IPS-18c (cell line): ENCODE data around the gene TIRAP.
A peak's percentile ranks its signal among the peaks of the same experiment; 100 is the strongest.
"Not testable (repeated sequence)": the region's sequence is repeated elsewhere in the genome, so short reads cannot be mapped to it uniquely, and the experiment has no call there.

Experiments
- H3K4me3 ChIP-seq: 2 replicates; pipeline ENCODE4 v1.7.0; 2013; ENCODE audit warnings: low read depth, mild to moderate bottlenecking, low read length, moderate library complexity; ENCODE audit not compliant: insufficient read depth
- H3K9me3 ChIP-seq: one replicate; pipeline ENCODE4 v1.6.1; 2013; ENCODE audit warnings: mild to moderate bottlenecking, low read length, moderate library complexity; ENCODE audit not compliant: control insufficient read depth, insufficient read depth

The TIRAP gene

GRCh38 chr11:126279191-126279590 is 3.7 kb upstream of the TIRAP start:
- no peaks in the 10 kb centered on the region for H3K9me3 ChIP-seq
- H3K4me3 ChIP-seq = no peak overlapping the region

DNA sequence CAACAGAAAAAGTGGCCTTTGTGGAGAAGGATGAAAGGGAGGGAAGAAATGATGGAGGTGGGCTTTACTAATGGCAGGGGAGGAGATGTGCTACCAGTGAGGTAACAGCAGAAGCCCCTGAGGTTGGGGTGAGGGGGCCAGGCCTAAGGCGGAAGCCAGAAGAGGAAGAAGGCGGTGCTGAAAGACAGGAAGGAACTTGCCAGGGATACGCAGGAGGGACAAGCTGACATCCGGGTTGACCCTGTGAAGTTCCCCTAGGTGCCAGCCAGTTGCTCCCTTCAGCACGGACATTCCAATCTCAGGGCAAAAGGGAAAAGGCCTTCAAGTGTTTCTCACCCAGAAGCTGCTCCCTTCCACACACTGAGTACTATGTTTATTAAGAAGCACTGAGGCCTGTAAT is 2.3 kb upstream of the TIRAP start:
- no peaks in the 10 kb centered on the region for H3K9me3 ChIP-seq
- no peak overlapping the region for H3K4me3 ChIP-seq

DNA sequence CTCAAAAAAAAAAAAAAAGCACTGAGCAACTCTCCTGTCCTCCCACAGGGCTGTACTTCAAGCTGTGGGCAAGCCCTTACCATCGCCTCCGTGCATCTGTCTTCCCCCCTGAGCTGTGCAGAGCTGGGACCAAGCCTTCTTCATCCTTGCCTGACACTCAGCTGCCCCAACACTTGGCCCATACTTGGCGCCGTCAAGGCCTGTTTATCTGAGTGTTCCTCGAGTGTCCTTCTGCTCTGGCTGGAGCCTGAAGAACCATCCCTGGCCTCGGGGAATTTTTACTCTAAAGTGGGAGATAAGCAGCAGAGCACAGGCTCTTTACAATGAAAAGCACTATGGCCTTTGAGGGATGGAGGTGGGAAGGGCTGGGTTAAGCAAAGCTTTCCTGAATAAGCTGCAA is 1.6 kb upstream of the TIRAP start:
- Histone ChIP-seq H3K4me3 (no peak overlapping the region), H3K9me3 (no peaks in the 10 kb centered on the region)

- Histone ChIP-seq H3K9me3 (no peaks in the 10 kb centered on the region), H3K4me3 (peak overlapping the region; percentile 72; the same call in 1 of the 2 replicates)
Measured at GRCh38 chr11:126281666-126282175, 1.2 kb upstream of the TIRAP start.

- H3K9me3 ChIP-seq = no peaks in the 10 kb centered on the region
- H3K4me3 ChIP-seq = peak overlapping the region; percentile 72
Measured at GRCh38 chr11:126282361-126282735, 545 bp upstream of the TIRAP start.

GRCh38 chr11:126284829-126285228 is 1.9 kb downstream of the TIRAP start:
- Histone ChIP-seq H3K9me3 (no peaks in the 10 kb centered on the region), H3K4me3 (no peak overlapping the region)

DNA sequence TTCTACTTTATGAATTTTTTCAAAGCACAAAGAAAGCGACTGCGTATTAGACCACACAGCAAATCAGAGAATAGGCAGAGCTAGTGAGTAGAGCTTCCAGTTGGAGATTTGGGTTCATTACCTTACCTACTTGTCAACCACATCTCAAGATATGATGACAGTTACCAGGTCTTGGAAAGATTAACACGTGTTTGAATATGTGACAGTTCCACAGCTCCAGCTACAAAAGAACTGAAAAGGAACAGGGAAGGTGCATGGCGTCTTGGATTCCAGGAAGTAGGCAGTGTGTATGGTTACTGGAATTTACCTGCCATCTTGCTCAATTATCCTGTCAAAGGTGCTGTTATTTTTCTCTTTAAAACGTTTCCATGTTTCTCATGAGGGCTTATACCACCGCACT is 5.3 kb downstream of the TIRAP start:
- no peaks in the 10 kb centered on the region for H3K9me3 ChIP-seq
- H3K4me3 ChIP-seq = no peak overlapping the region

GRCh38 chr11:126290887-126291286 is 8.0 kb downstream of the TIRAP start:
- H3K9me3 ChIP-seq = no peaks in the 10 kb centered on the region
- no peak overlapping the region for H3K4me3 ChIP-seq

DNA sequence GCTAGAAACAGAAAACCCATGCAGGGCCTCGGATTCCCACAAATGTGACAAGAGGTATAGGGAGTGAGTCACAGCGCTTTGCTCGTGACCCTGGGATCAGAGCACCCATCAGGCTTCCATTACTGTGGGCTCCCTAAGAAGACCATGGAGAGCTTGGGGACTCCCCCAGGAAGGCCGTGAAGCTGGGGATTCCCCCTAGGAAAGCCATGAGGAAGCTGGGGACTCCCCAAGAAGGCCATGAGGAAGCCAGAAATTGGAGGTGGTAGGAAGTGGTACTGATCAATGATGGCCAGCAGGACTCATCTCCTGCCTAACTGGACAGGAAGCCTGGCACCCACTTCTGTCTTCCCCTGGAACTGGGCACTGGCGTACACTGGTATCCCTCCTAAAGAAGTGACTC is 10.8 kb downstream of the TIRAP start:
- no peaks in the 10 kb centered on the region for H3K9me3 ChIP-seq
- no peak overlapping the region for H3K4me3 ChIP-seq

- H3K9me3 ChIP-seq = peaks cover 2% of the 10 kb centered on the region
- H3K4me3 ChIP-seq = no peak overlapping the region
Measured at GRCh38 chr11:126297004-126297403, 14.1 kb downstream of the TIRAP start.

GRCh38 chr11:126303623-126304456 is 20.9 kb downstream of the TIRAP start, which contains the start of gene DCPS:
Gene DCPS, plus strand, starts transcription at chr11:126304060. Its CDS starts 21 bp downstream, at chr11:126304081.
- H3K9me3 ChIP-seq = peaks cover 2% of the 10 kb centered on the region
- peak within 1 kb of the TSS; percentile 81 for H3K4me3 ChIP-seq

DNA sequence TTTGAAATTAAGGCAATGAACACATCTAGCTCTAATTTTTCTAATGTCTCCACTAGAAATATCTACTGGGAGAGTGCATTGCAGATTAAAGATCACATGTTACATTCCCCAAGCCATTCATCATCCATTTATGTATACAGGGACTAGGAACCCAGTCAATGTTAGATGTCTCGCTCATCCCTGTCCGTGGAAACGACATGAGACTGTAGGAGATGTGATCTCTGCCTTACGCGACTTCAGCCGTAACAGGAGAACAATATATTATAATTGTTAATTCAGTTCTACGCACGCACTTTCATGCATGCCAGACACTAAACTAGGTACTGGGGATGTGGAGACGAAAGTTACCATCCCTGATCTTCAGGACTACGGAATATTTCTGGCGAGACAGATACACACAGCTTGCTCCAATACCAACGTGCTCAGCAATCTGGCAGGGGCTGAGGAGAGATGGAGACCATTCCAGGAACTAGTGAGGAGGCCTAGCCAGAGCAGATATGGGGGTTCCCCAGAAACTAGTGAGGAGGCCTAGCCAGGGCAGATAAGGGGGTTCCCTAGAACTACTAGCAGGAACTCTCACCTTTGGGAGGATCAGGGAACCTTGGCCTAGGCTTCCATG is 21.7 kb downstream of the TIRAP start:
- Histone ChIP-seq H3K4me3 (peak overlapping the region; percentile 81; the same call in 1 of the 2 replicates), H3K9me3 (peaks cover 2% of the 10 kb centered on the region)

DNA sequence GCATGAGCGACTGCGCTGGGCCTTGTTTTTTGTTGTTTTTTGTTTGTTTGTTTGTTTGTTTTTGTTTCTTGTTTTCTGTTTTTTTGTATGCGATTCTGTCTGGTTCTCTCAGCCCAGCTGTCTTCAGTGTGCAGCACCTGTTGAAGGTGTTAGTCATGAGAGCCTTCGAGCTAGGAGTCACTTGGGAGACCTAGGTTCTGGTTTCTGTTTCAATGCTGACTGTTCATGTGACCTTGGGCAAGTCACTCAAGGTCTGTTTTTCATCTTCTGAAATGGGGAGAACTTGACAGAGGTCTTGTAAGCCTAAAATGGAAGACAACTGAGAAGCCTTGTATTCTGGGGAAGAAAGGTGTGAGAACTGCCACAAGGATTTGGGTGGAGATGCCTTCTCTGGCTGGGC is 22.8 kb downstream of the TIRAP start:
- no peak overlapping the region for H3K4me3 ChIP-seq

GRCh38 chr11:126307706-126308105 is 24.8 kb downstream of the TIRAP start:
- Histone ChIP-seq H3K9me3 (no peaks in the 10 kb centered on the region), H3K4me3 (no peak overlapping the region)

More for the DNA sequence above, 22.8 kb downstream of the TIRAP start:
- no peaks in the 10 kb centered on the region for H3K9me3 ChIP-seq

DNA sequence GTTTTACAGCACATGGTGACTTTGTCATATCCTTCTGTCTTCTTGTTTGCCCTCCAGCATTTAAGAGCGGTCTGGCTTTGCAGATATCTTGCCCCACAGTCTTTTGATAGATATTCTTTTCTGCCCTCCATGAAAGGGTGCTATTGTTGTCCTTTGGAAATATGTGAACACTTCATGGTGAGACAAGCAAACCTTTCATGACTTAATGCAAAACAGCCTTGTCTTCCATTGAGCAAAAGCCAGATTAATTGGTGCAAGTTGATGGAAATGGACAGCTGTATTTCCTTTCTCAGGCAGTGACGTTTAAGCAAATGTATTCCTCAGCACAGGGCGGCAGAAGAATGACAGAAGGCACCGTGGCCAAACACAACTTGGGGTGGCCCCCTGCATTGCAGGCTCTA is 25.4 kb downstream of the TIRAP start:
- H3K9me3 ChIP-seq = no peaks in the 10 kb centered on the region
- H3K4me3 ChIP-seq = no peak overlapping the region

- H3K9me3 ChIP-seq, H3K4me3 ChIP-seq: not testable (repeated sequence)
Measured at GRCh38 chr11:126308771-126309170, 25.9 kb downstream of the TIRAP start.

DNA sequence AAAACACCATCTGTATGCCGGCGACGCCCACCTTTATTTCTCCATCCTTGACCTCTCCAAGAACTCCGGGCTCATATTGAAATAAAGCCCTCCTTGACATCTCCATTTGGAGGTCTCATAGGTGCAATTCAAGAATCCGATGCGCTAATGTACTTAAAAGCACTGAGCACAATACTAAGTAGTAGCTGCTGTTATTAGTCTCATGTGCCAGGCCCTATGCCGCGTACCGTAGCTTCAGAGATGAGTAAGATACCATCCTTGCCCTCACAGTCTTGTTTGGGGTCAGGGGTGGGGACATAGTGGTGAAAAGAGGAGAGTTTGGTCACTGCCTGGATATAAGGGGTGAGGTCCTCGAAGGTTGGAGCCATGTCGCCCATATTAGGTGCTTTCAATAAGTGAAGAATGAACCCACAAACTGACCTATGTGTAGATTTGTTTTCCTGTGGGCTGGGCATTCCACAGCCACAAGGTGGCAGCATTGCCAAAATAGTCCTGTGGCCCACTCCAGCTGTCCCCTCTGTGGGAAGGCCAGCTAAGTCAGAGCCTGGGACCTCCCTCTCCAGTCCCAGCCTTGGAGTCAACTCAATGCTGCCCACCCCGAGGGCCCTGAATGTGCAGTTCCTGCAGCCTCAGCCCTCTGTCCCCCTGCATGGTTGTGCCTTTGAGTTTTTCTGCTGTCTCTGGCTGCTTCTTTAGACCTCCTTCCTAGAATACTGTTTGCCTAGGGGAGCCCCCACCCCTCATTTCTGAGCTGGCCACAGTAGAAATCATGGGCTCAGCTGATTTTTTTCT is 27.5 kb downstream of the TIRAP start:
- Histone ChIP-seq H3K4me3 (no peak overlapping the region), H3K9me3 (no peaks in the 10 kb centered on the region)

- H3K9me3 ChIP-seq = no peaks in the 10 kb centered on the region
- no peak overlapping the region for H3K4me3 ChIP-seq
Measured at GRCh38 chr11:126310992-126311310, 28.1 kb downstream of the TIRAP start.
